ENCODE data around the gene COMMD7.
A peak's percentile ranks its signal among the peaks of the same experiment; 100 is the strongest.
"Not testable (repeated sequence)": the region's sequence is repeated elsewhere in the genome, so short reads cannot be mapped to it uniquely, and the experiment has no call there.

Gene COMMD7

DNA sequence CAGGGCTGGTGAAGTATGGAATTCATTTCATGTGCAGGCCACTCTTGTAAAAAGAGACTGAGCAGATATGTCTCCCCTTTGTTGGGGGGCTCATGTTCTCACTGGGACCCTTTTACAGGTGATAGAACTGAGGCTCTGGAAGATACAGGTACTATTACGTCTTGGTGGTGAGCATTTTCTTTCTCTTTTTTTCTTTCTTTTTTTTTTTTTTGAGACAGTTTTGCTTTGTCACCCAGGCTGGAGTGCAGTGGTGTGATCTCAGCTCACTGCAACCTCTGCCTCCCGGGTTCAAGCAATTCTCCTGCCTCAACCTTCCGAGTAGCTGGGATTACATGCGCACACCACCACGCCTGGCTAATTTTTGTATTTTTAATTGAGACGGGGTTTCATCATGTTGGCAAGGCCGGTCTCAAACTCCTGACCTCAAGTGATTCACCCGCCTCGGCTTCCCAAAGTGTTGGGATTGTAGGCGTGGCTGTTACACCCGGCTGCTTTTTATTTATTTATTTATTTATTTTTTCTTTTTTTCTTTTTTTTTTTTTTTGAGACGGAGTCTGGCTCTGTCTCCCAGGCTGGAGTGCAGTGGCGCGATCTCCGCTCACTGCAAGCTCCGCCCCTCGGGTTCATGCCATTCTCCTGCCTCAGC is 22.1 kb upstream of the COMMD7 start:
- DNase-seq, result not testable (repeated sequence)

- DNase-seq, result no peak
Measured at GRCh38 chr20:32764005-32764960, 21.0 kb upstream of the COMMD7 start.

DNA sequence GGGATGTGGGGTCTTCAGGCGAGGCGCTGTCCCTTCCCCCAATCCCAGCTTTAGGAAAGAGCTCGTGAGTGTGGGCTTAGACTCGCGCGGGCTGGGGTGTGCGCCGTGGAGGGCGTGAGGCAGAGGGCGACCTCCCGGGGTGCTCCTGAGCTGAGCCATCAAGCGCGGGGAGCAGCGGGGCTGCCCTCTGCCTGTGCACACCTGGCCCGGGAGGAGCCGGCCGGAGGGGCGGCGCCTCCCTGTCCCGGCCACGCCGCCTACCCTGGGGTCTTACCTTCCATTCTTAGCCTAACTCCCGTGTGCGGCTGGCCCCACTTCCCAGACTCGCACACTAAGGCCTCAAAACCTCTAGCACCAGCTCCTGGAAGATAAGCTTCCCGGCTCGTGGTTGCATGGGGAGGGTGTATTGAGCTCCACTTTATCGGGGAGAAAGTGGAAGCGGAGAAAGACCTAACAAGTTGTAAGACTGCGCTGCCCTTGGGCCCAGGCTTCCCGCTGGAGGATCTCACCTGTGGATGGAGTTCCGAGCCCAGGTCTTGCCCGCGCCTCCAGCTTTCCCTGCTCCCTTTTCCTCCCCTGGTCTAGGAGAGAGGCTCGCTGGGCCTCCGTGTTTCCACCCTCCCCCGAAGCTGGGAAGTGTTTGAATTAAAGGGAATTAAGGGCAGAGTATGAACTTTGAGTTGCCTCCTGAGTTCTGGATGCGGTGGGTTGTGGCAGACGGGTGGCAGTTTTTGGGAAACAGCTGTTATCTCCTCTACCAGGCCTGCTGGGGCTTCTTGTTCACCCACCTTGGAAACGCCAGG is 20.1 kb upstream of the COMMD7 start:
- no peak for DNase-seq

DNA sequence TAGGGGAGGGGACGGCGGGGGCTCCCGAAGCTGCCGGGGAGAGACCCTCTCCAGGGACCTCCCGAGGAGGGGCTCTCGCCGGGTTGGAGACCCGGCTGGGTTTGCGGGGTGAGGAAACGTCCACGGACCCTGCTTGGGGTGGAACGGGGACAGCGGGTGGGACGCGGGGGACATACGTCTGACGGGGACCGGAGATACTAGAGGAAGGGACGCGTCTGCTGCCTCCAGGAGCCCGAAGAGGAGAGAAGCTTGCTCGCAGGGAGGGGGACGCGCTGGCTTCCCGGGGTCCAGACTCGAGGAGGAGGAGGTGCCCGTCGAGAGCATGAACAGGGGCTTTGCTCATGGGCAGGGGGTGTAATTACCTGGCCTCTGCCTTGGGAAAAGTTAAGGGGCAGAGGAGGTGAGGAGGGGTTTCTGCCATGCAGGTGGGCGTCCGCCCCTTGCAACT is 19.5 kb upstream of the COMMD7 start:
- no peak for DNase-seq

GRCh38 chr20:32761831-32762753 is 18.8 kb upstream of the COMMD7 start, which contains the start of gene DNMT3B:
DNMT3B (plus strand) TSS chr20:32762385; CDS start chr20:32780324, 17,939 bp downstream.
- peak; percentile 20 to 25 for DNase-seq

DNA sequence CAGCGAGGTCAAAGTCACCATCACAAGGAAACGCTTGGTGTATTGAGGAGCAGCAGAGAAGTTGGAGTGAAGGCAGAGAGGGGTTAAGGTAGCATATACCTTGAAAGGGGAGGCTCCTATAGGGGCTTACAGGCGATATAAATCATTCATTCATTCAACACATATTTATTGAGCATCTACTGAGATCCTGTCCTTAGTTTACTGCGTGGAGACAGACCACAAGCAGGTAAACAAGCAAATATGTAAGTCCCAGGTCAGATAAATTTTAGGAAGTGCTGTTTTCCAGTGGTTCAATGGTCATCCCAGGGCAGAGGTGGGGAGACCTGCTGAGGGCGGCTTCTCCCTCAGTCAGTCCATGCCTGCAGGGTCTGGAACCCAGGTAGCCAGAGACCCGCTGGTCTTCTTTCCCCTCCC is 18.2 kb upstream of the COMMD7 start:
- no peak for DNase-seq

DNA sequence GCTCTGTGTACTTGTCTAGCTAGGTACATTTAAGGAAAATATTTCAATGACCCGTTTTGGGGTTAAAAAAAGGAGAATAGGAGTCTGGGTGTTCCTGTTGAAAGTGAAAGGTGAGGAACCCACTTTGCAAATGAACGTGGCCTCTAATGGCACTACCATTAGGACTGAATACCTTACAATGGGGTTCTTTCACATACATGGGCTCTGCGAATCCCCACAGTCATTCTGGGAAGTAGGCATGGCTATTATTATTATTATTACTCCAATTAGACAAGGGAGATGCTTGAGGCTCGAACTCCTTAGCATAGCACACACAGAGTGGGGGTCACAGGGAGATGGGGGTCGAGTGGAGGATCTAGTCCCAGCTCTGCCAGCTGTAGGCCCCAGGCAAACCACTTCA is 12.9 kb upstream of the COMMD7 start:
- DNase-seq, result no peak

GRCh38 chr20:32753731-32754130 is 10.5 kb upstream of the COMMD7 start:
- DNase-seq, result no peak

DNA sequence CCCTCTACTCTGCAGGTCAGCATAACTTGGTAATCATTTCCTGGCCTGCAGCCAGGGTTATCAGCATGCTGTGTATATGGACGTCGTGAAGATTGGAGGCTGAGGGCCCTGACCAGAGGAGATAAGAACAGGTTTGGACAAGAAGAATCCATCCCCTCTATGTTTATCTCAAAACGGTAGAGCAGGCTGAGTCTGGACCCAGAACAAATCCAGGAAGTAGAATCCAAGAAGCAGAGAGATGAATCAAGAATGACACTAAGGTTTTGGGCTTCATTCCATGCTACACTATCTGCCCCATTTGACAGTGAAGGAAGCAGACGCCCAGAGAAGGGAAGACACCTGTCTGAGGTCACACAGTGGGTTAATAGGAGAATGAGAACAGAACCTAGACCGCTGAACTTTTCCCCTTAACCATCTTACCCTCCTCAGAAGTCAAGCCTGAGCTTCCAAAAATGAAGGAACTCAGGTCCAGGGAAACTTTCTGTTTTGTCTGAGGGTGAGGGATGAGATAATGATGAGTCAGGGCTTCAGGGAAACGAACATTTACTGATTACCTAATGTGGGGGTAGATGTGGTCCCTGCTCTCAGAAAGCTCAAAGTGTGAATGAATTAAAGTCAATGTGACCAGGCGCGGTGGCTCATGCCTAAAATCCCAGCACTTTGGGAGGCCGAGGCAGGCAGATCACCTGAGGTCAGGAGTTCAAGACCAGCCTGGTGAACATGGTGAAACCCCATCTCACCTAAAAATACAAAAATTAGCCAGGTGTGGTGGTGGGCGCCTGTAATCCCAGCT is 9.4 kb upstream of the COMMD7 start:
- DNase-seq, result no peak

GRCh38 chr20:32751702-32752457 is 8.6 kb upstream of the COMMD7 start:
- no peak for DNase-seq

DNA sequence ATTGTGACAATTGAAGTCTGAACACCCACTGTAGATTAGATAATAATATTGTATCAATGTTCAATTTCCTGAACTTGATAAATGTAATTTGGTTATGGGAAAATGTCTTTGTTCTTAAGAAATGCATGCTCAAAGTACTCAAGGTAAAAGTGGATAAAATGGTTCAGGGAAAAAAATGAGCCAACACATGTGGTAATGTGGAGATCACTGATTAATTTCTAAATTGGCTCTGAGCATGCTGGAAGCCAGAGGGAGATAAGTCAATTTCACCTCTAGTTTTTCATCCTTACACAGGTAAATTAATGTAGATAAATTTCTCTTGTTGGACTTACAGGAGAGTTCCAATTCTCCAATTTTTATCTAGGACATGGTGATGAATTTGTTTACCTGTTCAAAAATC is 8.0 kb upstream of the COMMD7 start:
- no peak for DNase-seq

- DNase-seq, result no peak
Measured at GRCh38 chr20:32749914-32750637, 6.8 kb upstream of the COMMD7 start.

DNA sequence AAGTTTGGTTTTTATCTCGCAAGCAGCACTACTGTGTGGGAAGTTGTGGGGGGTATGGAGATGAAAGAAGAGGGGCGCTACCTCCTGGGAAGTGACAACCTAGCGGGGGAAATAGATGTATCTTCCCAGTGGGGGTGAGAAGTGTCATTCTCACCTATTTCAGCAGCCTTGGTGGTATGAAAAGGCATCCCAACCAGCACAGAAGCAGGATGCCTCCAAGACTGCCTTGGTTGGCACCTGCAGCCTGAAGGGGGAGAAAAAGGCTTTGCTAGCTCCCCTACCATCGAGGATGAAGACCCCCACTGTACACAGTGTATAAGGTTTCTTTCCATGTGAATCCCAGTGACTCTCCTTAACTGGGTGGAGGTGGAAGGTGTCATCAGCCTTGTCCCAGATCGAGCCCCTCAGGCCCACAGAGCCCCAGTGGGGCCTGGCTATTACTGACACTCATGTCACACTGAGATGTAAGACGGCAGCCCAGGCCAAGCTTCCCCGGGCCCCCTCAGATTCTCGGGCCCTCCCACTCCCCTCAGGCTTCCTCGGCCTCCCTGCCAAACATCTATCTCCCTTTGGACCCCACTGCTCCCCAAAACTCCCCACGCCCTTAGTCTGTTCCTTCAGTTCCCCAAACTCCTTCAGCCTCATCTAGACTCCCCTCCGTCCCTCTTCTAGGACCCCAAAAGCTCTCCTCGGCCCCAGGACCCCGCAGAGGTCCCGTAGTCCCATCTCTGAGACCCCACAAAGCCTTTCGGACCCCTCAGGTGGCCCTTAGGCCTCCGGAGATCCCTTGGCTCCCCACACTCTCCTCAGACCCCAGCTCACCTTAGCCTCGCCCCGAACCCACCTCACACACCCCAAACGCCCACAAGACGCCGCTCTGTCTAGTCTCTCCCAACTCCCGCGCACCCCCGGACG is 688 bp downstream of the COMMD7 start:
- no peak for DNase-seq

- DNase-seq, result no peak
Measured at GRCh38 chr20:32741151-32741550, 2.1 kb downstream of the COMMD7 start.

- no peak for DNase-seq
Measured at GRCh38 chr20:32737371-32738223, 5.7 kb downstream of the COMMD7 start.

DNA sequence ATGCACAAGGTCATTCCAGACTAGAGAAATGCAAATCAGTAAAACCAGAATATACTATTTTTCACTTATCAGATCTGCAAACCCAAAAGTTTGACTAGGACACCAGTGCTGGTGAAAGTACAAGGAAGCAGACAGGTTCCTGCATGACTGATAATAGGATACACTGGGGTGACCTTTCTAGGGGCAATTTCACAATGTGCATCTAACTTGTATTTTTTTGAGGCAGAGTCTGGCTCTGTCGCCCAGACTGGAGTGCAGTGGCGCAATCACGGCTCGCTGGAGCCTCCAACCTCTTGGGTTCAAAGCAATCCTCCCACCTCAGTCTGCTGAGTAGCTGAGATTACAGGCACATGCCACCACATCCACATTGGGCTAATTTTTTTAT is 11.4 kb downstream of the COMMD7 start:
- DNase-seq, result peak; percentile 70 to 74

GRCh38 chr20:32729334-32729733 is 13.9 kb downstream of the COMMD7 start:
- DNase-seq, result not testable (repeated sequence)

DNA sequence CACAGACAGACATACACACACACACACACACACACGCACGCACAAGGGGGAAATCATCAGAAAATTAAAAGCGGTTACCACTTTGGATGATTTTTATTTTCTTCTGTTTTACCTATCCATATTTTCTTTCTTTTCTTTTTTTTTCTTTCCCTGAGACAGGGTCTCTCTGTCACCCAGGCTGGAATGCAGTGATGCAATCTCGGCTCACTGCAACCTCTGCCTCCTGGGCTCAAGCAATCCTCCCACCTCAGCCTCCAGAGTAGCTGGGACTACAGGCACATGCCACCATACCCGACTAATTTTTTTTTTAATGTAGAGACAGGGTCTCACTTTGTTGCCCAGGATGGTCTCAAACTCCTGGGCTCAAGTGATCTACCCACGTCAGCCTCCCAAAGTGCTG is 14.8 kb downstream of the COMMD7 start:
- not testable (repeated sequence) for DNase-seq

All from AML-193 (cell line).